Measurements from ENCODE around the gene NUDT12.

Gene NUDT12

GRCh38 chr5:103605277-103605676, 42.7 kb upstream of the NUDT12 start:
- no peak for TF ChIP-seq PPARA (CRISPR knock-in tag; IDR thresholded peaks at IDR 0.05; ENCODE audit: borderline replicate concordance)
- no peak for TF ChIP-seq GLIS3 (CRISPR knock-in tag; IDR thresholded peaks at IDR 0.05)
- TF ChIP-seq TSHZ2 (CRISPR knock-in tag; IDR thresholded peaks at IDR 0.05), result no peak
- TF ChIP-seq, protein P1, sequence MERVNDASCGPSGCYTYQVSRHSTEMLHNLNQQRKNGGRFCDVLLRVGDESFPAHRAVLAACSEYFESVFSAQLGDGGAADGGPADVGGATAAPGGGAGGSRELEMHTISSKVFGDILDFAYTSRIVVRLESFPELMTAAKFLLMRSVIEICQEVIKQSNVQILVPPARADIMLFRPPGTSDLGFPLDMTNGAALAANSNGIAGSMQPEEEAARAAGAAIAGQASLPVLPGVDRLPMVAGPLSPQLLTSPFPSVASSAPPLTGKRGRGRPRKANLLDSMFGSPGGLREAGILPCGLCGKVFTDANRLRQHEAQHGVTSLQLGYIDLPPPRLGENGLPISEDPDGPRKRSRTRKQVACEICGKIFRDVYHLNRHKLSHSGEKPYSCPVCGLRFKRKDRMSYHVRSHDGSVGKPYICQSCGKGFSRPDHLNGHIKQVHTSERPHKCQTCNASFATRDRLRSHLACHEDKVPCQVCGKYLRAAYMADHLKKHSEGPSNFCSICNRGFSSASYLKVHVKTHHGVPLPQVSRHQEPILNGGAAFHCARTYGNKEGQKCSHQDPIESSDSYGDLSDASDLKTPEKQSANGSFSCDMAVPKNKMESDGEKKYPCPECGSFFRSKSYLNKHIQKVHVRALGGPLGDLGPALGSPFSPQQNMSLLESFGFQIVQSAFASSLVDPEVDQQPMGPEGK (CRISPR knock-in tag; IDR thresholded peaks at IDR 0.05; ENCODE audit: borderline replicate concordance), result no peak
- TF ChIP-seq, protein P2, sequence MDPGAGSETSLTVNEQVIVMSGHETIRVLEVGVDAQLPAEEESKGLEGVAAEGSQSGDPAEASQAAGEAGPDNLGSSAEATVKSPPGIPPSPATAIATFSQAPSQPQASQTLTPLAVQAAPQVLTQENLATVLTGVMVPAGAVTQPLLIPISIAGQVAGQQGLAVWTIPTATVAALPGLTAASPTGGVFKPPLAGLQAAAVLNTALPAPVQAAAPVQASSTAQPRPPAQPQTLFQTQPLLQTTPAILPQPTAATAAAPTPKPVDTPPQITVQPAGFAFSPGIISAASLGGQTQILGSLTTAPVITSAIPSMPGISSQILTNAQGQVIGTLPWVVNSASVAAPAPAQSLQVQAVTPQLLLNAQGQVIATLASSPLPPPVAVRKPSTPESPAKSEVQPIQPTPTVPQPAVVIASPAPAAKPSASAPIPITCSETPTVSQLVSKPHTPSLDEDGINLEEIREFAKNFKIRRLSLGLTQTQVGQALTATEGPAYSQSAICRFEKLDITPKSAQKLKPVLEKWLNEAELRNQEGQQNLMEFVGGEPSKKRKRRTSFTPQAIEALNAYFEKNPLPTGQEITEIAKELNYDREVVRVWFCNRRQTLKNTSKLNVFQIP (CRISPR knock-in tag; IDR thresholded peaks at IDR 0.05; ENCODE audit: borderline replicate concordance, low read depth), result no peak
- TF ChIP-seq ISL1 (CRISPR knock-in tag; IDR thresholded peaks at IDR 0.05), result no peak
- TF ChIP-seq, protein P3, sequence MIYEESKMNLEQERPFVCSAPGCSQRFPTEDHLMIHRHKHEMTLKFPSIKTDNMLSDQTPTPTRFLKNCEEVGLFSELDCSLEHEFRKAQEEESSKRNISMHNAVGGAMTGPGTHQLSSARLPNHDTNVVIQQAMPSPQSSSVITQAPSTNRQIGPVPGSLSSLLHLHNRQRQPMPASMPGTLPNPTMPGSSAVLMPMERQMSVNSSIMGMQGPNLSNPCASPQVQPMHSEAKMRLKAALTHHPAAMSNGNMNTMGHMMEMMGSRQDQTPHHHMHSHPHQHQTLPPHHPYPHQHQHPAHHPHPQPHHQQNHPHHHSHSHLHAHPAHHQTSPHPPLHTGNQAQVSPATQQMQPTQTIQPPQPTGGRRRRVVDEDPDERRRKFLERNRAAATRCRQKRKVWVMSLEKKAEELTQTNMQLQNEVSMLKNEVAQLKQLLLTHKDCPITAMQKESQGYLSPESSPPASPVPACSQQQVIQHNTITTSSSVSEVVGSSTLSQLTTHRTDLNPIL (CRISPR knock-in tag; IDR thresholded peaks at IDR 0.05; ENCODE audit: low read depth), result no peak
- TF ChIP-seq, protein P4, sequence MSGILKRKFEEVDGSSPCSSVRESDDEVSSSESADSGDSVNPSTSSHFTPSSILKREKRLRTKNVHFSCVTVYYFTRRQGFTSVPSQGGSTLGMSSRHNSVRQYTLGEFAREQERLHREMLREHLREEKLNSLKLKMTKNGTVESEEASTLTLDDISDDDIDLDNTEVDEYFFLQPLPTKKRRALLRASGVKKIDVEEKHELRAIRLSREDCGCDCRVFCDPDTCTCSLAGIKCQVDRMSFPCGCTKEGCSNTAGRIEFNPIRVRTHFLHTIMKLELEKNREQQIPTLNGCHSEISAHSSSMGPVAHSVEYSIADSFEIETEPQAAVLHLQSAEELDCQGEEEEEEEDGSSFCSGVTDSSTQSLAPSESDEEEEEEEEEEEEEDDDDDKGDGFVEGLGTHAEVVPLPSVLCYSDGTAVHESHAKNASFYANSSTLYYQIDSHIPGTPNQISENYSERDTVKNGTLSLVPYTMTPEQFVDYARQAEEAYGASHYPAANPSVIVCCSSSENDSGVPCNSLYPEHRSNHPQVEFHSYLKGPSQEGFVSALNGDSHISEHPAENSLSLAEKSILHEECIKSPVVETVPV (CRISPR knock-in tag; IDR thresholded peaks at IDR 0.05), result no peak
- no peak for TF ChIP-seq BACH2 (CRISPR knock-in tag; IDR thresholded peaks at IDR 0.05; ENCODE audit: borderline replicate concordance)
- TF ChIP-seq ZC3H10 (CRISPR knock-in tag; IDR thresholded peaks at IDR 0.05), result no peak
- no peak for TF ChIP-seq ZNF70 (CRISPR knock-in tag; IDR thresholded peaks at IDR 0.05)
- TF ChIP-seq ESRRG (CRISPR knock-in tag; IDR thresholded peaks at IDR 0.05), result no peak
- no peak for TF ChIP-seq TCF4 (CRISPR knock-in tag; IDR thresholded peaks at IDR 0.05; ENCODE audit: borderline replicate concordance)
- no peak for TF ChIP-seq OSR1 (CRISPR knock-in tag; IDR thresholded peaks at IDR 0.05)
- TF ChIP-seq RARB (CRISPR knock-in tag; IDR thresholded peaks at IDR 0.05), result no peak
- no peak for TF ChIP-seq CSDC2 (CRISPR knock-in tag; IDR thresholded peaks at IDR 0.05)
- ATAC-seq, result no peak

DNA sequence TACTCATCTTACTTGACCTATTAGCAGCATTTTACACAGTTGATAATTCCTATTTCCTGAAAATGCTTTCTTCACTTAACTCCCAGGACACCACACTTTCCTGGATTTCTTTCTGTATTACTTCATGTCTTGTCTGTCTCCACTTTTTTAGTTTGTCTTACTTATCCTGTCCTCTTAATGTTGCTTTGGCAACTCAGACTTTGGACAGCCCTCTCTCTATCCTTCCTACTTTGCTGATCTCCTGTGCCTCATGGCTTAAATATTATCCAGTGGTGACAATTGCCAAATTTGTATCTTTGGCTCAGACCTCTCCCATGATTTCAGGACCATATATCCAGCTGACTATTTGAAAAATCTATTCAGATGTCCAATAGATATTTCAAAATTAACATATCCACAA, 39.8 kb upstream of the NUDT12 start:
- TF ChIP-seq ARNTL (CRISPR knock-in tag; IDR thresholded peaks at IDR 0.05; ENCODE audit: borderline replicate concordance, low read depth) (no peak), ZC3H10 (CRISPR knock-in tag; IDR thresholded peaks at IDR 0.05) (no peak), OSR1 (CRISPR knock-in tag; IDR thresholded peaks at IDR 0.05) (no peak), CSDC2 (CRISPR knock-in tag; IDR thresholded peaks at IDR 0.05) (no peak), GLIS3 (CRISPR knock-in tag; IDR thresholded peaks at IDR 0.05) (no peak), SNAI2 (CRISPR knock-in tag; IDR thresholded peaks at IDR 0.05) (no peak), RARB (CRISPR knock-in tag; IDR thresholded peaks at IDR 0.05) (no peak), ZNF70 (CRISPR knock-in tag; IDR thresholded peaks at IDR 0.05) (no peak), ZFP3 (CRISPR knock-in tag; IDR thresholded peaks at IDR 0.05) (no peak), ZNF565 (CRISPR knock-in tag; conservative IDR thresholded peaks at IDR 0.05; ENCODE audit: low read depth) (no peak), ISL1 (CRISPR knock-in tag; IDR thresholded peaks at IDR 0.05) (no peak), ZFP30 (CRISPR knock-in tag; IDR thresholded peaks at IDR 0.05) (no peak)
- TF ChIP-seq, protein P1 (CRISPR knock-in tag; IDR thresholded peaks at IDR 0.05; ENCODE audit: borderline replicate concordance), result no peak
- TF ChIP-seq, protein P3 (CRISPR knock-in tag; IDR thresholded peaks at IDR 0.05; ENCODE audit: low read depth), result no peak
- TF ChIP-seq, protein P4 (CRISPR knock-in tag; IDR thresholded peaks at IDR 0.05), result no peak
- no peak for ATAC-seq
